ENCODE measurements around the gene TBP. TPM values are rescaled to one million over a fixed set of nuclear protein-coding genes. Genes with fewer than 3 reads are reported as not detected.

Gene TBP
- total RNA-seq, 1 donor from 2014 or later: 14.7 TPM

GRCh38 chr6:170553534-170554012, 596 bp upstream of the TBP start:
- Histone ChIP-seq H3K4me1 (peaks cover 57% of the 10 kb centered on the region), H3K4me3 (peak overlapping the region; percentile 83 to 93), H3K27ac (peak overlapping the region; percentile 78), H3K36me3 (no peaks in the 10 kb centered on the region), H3K27me3 (no peaks in the 10 kb centered on the region), H3K9me3 (no peaks in the 10 kb centered on the region)
- DNase-seq (ENCODE audit: extremely low spot score in 2 of 2): no peak
- TF ChIP-seq POLR2AphosphoS5 (IDR thresholded peaks at IDR 0.05; ENCODE audit: insufficient read depth in 1 of 2, low read depth in 1 of 2) (no peak), POLR2A (IDR thresholded peaks at IDR 0.05) (no peak)
- intact Hi-C loops (cut with DNase I): no loop called here

DNA sequence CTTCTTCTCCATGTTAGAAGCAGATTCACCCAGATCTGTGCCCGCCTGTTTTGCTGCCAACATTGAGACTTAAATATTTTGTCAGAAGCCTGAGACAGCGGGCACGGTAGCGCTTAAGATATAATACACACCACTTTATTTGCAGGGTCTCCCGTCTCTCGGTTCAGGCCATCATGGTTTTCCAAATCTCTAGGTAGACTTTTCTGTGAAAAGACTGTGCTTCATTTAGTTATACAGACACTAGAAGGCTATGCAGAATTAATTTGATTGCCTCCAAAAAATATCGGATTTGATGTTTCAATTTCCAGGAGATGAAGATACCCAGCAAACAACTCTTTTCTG, 598 bp downstream of the TBP start:
- Histone ChIP-seq H3K4me3 (peak overlapping the region; percentile 83 to 93), H3K9me3 (no peaks in the 10 kb centered on the region), H3K27me3 (no peaks in the 10 kb centered on the region), H3K4me1 (peaks cover 50% of the 10 kb centered on the region), H3K36me3 (peaks cover 0 to 9% of the 10 kb centered on the region in 2 donors), H3K27ac (peak overlapping the region; percentile 78)
- no peak for DNase-seq (ENCODE audit: extremely low spot score in 2 of 2)
- intact Hi-C loops (cut with DNase I): no loop called here
- TF ChIP-seq POLR2AphosphoS5 (IDR thresholded peaks at IDR 0.05; ENCODE audit: insufficient read depth in 1 of 2, low read depth in 1 of 2): no peak
- no peak for TF ChIP-seq POLR2A (IDR thresholded peaks at IDR 0.05)
- no peak for TF ChIP-seq CTCF (IDR thresholded peaks at IDR 0.05)

- DNase-seq (ENCODE audit: extremely low spot score in 2 of 2): no peak
- H3K4me1 ChIP-seq: peaks cover 45% of the 10 kb centered on the region
- peak overlapping the region; percentile 83 to 93 for H3K4me3 ChIP-seq
- no peaks in the 10 kb centered on the region for H3K9me3 ChIP-seq
- no peak for TF ChIP-seq POLR2A (IDR thresholded peaks at IDR 0.05)
- no peak for TF ChIP-seq POLR2AphosphoS5 (IDR thresholded peaks at IDR 0.05; ENCODE audit: insufficient read depth in 1 of 2, low read depth in 1 of 2)
- no peak for TF ChIP-seq CTCF (IDR thresholded peaks at IDR 0.05)
- no peak overlapping the region for H3K27ac ChIP-seq
- intact Hi-C loops (cut with DNase I): no loop called here
- peaks cover 0 to 12% of the 10 kb centered on the region in 2 donors for H3K36me3 ChIP-seq
- H3K27me3 ChIP-seq: no peaks in the 10 kb centered on the region
Observed at GRCh38 chr6:170555305-170555704, 1.1 kb downstream of the TBP start.

GRCh38 chr6:170561555-170561954, 7.4 kb downstream of the TBP start:
- Histone ChIP-seq H3K9me3 (no peaks in the 10 kb centered on the region), H3K27ac (no peak overlapping the region), H3K4me3 (no peak overlapping the region), H3K4me1 (peaks cover 2% of the 10 kb centered on the region), H3K36me3 (peaks cover 0 to 52% of the 10 kb centered on the region in 2 donors), H3K27me3 (no peaks in the 10 kb centered on the region)
- TF ChIP-seq POLR2AphosphoS5 (IDR thresholded peaks at IDR 0.05; ENCODE audit: insufficient read depth in 1 of 2, low read depth in 1 of 2) (no peak), POLR2A (IDR thresholded peaks at IDR 0.05) (no peak), CTCF (IDR thresholded peaks at IDR 0.05) (no peak)
- intact Hi-C loops (cut with DNase I): no loop called here
- no peak for DNase-seq (ENCODE audit: extremely low spot score in 2 of 2)

DNA sequence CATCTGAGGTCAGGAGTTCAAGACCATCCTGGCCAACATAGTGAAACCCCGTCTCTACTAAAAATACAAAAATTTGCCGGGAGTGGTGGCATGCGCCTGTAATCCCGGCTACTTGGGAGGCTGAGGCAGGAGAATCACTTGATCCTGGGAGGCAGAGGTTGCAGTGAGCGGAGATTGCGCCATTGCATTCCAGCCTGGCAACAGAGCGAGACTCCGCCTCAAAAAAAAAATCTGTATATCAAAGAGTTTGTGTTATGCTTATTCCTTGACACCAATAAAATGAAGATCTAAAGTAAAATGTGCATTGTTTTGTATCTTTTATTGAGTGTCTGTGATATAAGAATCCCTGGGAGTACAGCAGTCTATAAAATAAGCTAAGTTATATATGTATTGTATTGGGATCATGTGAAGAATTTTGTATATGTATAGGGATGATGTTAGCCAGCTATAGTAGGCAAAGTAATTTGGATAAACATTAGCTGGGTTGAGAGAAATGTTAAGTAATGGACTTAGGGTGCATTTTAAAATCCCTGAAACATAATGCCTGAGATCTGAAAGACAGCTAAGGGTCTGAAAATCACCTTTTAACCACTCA, 10.9 kb downstream of the TBP start:
- no peaks in the 10 kb centered on the region for H3K4me1 ChIP-seq
- TF ChIP-seq CTCF (IDR thresholded peaks at IDR 0.05): no peak
- no peak for TF ChIP-seq POLR2AphosphoS5 (IDR thresholded peaks at IDR 0.05; ENCODE audit: insufficient read depth in 1 of 2, low read depth in 1 of 2)
- TF ChIP-seq POLR2A (IDR thresholded peaks at IDR 0.05): no peak
- H3K27me3 ChIP-seq: no peaks in the 10 kb centered on the region
- no peak for DNase-seq (ENCODE audit: extremely low spot score in 2 of 2)
- peaks cover 0 to 61% of the 10 kb centered on the region in 2 donors for H3K36me3 ChIP-seq
- H3K9me3 ChIP-seq: no peaks in the 10 kb centered on the region
- intact Hi-C loops (cut with DNase I): no loop called here
- no peak overlapping the region for H3K27ac ChIP-seq
- H3K4me3 ChIP-seq: no peak overlapping the region

All from vagina (tissue), 2 donors.